Measurements from ENCODE around the gene MED6. TPM values are rescaled to one million over a fixed set of nuclear protein-coding genes. Genes with fewer than 3 reads are reported as not detected.

Gene MED6
- total and polyA plus RNA-seq, 9 of the 15 experiments (the other 6 are each of a cell fraction or from before 2014, with no cell fraction given) = 16.9 to 52.0 (median 30.4) TPM

GRCh38 chr14:70624972-70625371 lies 24.5 kb upstream of the MED6 start (continued):
- TF ChIP-seq DMBX1 (CRISPR knock-in tag; IDR thresholded peaks at IDR 0.05; ENCODE audit: borderline replicate concordance) = no peak

- WGBS (ENCODE audit: insufficient coverage, low coverage, missing lambda C conversion rate) = 0% methylated on average over 3 of the region's 3 CpGs
- in situ Hi-C loops (cut with MboI) (no loop called here), intact Hi-C loops (cut with micrococcal nuclease) (loop anchor here (1.0 to 10.0 kb wide), 2 partner anchors 93 to 195 kb away; no protein-coding TSS in a partner anchor)
- FAIRE-seq (no peak), ATAC-seq (peak; percentile 58; the same call in 1 of the 3 replicates), DNase-seq (ENCODE audit: extremely low read depth in 1 of 4, low spot score in 3 of 4) (peak in 2 of 4 experiments; percentile 19 to 20)
- Histone ChIP-seq H3K36me3 (ENCODE audit: control insufficient read depth, insufficient read depth, low read length) (no peaks in the 10 kb centered on the region), H3K27me3 (ENCODE audit: control insufficient read depth in 2 of 2, insufficient read depth in 2 of 2, low read length in 2 of 2) (no peaks in the 10 kb centered on the region), H2AFZ (ENCODE audit: low read depth, low read length) (no peak overlapping the region), H4K20me1 (replicated peaks; ENCODE audit: control insufficient read depth, insufficient read depth, low read length) (no peaks in the 10 kb centered on the region), H3K9me3 (replicated peaks; ENCODE audit: control insufficient read depth, insufficient read depth, low read depth, low read length) (no peaks in the 10 kb centered on the region), H3K4me1 (replicated peaks in 1 of 2; ENCODE audit: control insufficient read depth in 2 of 2, insufficient read depth in 2 of 2, low read length in 2 of 2) (no peaks in the 10 kb centered on the region), H3K9me1 (ENCODE audit: control insufficient read depth, insufficient read depth, low read length) (no peaks in the 10 kb centered on the region), H3K9ac (ENCODE audit: insufficient read depth in 1 of 2, low read depth in 2 of 2, low read length in 2 of 2) (no peak overlapping the region), H3K27ac (ENCODE audit: extremely low read depth, low read depth, low read length) (no peak overlapping the region), H3K4me3 (no peak overlapping the region), H3K79me2 (ENCODE audit: control insufficient read depth, insufficient read depth, low read length) (no peaks in the 10 kb centered on the region), H3K4me2 (ENCODE audit: insufficient read depth, low read length) (no peak overlapping the region)
- ChIA-PET CTCF (ENCODE audit: low intra/inter-chr PET ratio) (interaction anchor here (1.9 to 2.6 kb wide), 2 partner anchors 83 to 195 kb away, joined by 4 to 10 read pairs; no protein-coding TSS in a partner anchor), POLR2A (no interaction called here)
- no TSS peak for BruUV-seq (replicated peaks)
- peak; percentile 48 for TF ChIP-seq SMC3 (conservative IDR thresholded peaks at IDR 0.05; ENCODE audit: insufficient read depth, low read depth, low read length)
- peak; percentile 59 to 64 for TF ChIP-seq RAD21 (CRISPR knock-in tag; conservative IDR thresholded peaks at IDR 0.05 in 1 of 2, IDR thresholded peaks at IDR 0.05 in 1 of 2)
- TF ChIP-seq ZNF280B (CRISPR knock-in tag; IDR thresholded peaks at IDR 0.05) = no peak
- no peak for TF ChIP-seq ZNF3 (CRISPR knock-in tag; IDR thresholded peaks at IDR 0.05)
- TF ChIP-seq CTCF (IDR thresholded peaks at IDR 0.05 in 2 of 3, conservative IDR thresholded peaks at IDR 0.05 in 1 of 3; ENCODE audit: insufficient read depth in 2 of 3, low read depth in 1 of 3, low read length in 3 of 3) = peak; percentile 37 to 59 (median 55); a peak in 5 of 6 replicates
- 0 out of 2 replicates have a peak, but pooled peaks have one; percentile 6 for TF ChIP-seq DEAF1 (CRISPR knock-in tag; IDR thresholded peaks at IDR 0.05)
Observed at GRCh38 chr14:70622111-70622712, 21.8 kb upstream of the MED6 start.

Measured in K562 (cell line).